Amniotic stem cell (primary cell): ENCODE measurements around the gene SEMA6B.
"Not testable (repeated sequence)": the region's sequence is repeated elsewhere in the genome, so short reads cannot be mapped to it uniquely, and the experiment has no call there.

Source experiments
- DNase-seq: peaks from one replicate; lab custom pipeline; 2025; lab: John Stamatoyannopoulos, UW

The SEMA6B gene

DNA sequence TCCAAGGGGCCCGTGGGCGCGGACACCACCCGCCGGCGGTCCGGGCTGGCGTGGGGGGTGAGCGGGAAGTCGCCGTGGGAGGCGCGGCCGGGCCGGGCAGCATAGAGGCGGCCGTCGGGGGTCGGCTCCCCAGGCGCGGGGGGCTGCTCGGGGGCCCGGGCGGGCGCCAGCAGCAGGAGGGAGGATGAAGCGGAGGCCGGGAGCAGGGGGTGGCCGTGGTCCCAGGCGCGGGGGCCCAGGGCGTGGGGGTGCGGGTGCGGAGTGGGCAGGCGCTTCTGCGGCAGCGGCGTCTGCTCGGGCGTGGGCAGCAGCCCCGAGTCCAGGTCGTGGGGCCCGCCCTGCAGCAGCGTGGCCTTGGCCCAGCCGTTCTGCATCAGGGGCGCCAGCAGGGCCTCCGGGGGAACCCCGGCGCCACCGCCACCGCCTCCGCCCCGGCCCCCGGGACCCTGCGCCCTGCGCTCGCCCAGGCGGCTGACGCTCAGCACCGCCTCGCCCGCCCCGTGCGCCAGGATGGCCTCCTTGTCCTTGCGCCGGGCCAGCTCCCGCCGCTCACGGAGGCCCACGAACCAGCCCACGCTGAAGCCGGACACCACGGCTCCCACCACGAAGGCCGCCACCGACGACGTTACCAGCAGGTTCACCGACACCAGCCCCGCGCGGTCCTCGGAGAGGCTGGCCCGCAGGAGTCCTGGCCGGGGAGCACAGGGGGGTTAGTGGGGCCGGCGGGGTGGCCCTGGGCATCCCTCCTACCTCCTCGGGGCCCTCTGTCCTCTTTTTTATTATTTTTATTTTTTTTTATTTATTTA, 15.4 kb downstream of the SEMA6B start:
- no peak for DNase-seq

DNA sequence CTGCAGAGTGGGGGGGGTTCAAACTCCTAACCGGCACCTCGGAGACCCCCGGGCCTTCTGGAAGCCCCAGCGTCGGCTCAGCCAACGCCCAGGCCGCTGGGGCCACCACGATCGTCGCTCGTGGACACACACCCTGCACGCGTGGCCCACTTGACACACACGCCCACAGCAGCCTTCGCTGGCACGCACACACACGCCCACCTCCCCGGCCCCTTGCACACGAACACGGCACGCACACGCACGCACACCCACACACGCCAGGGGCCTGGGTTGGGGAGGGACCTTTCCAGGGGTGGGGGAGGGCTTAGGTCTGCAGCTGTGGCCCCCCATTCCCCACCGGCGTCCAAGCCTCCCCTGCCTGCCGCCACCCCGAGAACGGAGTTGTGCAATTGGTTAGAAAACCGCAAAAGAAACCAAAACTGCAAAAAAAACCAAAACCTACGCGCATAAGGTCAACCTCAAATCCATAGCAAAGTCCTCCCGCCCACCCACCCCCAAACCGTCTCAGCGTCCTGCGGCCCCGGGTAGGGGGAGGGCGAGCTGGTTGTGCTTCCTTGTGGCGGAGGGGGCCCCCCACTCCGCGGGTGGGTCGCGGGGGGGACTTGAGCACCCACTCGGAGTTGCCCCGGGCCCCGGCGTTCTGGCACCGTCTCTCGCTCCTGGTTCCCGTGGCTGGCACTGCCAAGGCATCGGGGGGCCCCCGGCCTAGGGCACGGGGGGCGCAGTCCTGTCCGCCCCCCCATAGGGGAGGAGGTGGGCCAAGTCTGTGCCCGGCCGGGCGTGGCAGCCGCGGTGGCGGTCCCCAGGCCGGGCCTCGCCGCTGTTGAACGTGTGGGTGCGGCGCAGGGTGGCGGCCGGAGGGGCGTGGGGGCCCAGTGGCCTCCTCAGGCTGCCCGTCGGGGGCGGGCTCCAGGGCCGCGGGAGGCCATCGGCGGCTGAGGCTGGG, 16.3 kb downstream of the SEMA6B start:
- DNase-seq = no peak

DNA sequence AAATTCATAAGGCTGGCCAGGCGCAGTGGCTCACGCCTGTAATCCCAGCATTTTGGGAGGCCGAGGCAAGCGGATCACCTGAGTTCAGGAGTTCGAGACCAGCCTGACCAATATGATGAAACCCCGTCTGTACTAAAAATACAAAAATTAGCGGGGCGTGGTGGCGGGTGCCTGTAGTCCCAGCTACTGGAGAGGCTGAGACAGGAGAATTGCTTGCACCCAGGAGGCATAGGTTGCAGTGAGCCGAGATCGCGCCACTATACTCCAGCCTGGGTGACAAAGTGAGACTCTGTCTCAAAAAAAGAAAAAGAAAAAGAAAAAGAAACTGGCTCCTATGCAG, 17.7 kb downstream of the SEMA6B start:
- DNase-seq = not testable (repeated sequence)

- DNase-seq = no peak
Observed at GRCh38 chr19:4541114-4541805, 18.2 kb downstream of the SEMA6B start.

GRCh38 chr19:4539693-4540581, 19.5 kb downstream of the SEMA6B start, which contains the start of gene LRG1:
TSS of gene LRG1 (minus strand) at chr19:4540036. CDS start at chr19:4540013, 23 bp downstream.
- no peak for DNase-seq

DNA sequence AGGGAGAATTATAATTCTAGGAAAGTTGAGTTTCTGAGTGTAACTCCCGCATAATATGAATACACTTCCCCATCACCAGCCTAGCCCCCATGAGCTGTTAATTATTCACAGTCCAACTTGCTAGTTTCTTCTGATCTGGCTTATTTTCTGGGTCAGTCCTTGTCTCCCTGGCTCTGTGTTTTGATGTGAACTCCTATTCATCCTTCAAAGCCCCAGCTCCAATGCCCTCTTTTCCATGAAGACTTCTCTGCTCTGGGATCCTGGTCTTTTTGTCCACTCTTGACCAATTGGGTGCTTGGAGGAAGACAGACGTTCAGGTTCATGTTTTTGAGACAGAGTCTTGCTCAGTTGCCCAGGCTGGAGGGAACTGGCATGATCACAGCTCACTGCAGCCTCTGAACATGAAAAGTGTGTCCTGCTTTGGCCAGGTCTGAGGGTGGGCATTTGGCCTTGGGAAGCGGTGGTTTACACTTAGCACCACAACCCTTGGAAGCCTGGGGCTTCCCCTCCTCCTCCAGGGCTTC, 20.3 kb downstream of the SEMA6B start:
- DNase-seq = no peak

DNA sequence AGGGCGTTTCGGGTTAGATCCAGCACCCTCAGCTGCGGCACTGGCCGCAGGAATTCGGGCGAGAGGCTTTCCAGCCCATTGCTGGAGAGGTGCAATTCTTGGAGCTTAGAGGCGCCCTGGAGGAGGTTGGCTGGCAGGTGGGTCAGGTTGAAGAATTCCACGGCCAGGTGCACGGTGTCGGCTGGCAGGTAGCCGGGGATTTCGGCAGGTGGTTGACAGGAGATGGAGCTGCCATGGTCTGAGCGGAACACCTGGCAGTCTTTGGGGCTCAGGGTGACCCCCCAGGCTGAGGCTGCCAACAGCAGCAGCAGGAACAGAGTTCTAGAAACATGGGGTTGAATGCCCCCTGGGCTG, 20.9 kb downstream of the SEMA6B start:
- DNase-seq = no peak

DNA sequence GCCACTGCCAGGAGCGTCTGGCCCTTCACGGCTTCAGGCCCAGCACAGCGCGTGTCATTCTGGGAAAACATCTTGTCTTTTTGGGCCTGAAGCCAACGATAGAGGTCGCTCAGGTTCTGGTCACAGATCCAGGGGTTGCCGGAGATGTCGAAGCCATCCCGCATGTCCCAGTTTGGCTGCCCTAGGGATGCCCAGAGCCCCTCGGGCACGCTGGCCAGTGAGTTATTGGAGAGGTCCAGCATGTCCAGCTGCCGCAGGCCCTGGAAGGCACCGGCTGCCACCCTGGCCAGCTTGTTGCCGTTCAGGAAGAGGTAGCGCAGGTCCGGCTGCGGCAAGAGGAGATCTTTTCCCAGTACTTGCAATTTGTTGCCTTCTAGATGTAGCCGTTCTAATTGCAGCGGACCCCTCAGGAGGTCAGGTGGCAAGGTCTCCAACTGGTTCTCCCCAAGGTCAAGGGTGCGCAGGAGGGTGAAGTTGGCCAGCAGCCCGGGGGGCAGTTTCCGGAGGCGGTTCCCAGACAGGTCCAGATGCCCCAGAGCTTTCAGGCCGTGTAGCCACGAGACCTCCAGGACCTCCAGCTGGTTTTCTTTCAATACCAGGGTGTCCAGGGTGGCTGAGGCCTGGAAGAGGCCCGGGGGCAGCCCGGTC, 21.4 kb downstream of the SEMA6B start:
- DNase-seq = no peak

GRCh38 chr19:4536798-4537197, 22.7 kb downstream of the SEMA6B start:
- no peak for DNase-seq

- DNase-seq = no peak
Observed at GRCh38 chr19:4534836-4535658, 24.4 kb downstream of the SEMA6B start, which contains the start of gene PLIN5. TSS of gene PLIN5 (minus strand) at chr19:4535224. CDS start at chr19:4534074, 1,150 bp downstream.

DNA sequence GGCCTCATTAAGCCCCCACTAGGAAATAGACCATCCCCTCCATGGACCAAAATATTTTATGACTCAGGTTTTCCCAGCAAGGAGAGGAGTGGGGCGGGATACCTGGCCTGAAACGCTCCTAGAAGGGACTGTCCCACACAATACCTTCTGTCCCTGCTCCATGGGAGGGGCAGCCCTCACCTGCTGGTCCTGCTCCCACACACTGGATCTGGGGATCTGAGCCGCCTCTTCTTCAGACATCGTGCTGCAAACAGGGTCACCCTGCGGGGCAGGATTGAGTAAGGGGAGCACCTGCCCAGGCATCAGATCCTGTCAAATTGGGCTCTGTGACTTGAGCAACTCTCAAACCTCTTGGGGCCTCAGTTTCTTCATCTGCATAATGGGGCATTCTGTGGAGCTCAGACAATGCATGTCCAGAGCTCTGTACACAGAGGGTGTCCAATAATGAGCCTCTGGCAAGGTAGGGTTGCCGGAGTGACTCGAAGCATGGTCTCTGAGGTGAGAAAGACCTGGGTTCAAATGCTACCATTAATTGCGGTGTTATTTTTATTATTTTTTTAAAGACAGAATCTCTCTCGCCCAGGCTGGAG, 25.6 kb downstream of the SEMA6B start:
- no peak for DNase-seq

GRCh38 chr19:4533334-4533733, 26.1 kb downstream of the SEMA6B start:
- no peak for DNase-seq

DNA sequence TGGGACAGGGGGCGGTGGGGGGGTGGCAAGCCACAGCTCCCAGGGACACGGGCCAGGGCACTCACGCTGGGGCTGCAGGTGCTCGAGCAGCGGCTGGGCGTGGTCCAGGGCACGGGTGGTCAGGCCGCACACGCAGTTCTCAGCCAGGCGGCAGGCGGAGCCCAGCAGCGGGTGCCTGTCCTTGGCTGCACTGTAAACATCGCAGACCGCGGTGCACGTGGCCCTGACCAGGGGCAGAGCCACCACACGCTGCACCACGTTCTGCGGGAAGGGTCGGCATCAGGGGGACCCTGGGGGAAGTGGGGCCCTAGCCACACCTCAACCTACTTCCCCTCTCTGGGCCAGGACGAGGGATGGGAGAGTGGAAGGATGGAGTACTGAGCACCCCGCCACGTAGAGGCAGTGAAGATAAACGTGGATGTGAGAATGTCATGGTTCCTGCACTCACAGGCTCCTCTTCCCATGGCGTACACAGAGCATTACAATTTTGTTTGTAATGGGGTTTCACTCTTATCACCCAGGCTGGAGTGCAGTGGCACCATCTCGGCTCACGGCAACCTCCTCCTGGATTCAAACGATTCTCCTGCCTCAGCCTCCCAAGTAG, 27.8 kb downstream of the SEMA6B start:
- DNase-seq = no peak

GRCh38 chr19:4529924-4530522, 29.5 kb downstream of the SEMA6B start:
- no peak for DNase-seq

DNA sequence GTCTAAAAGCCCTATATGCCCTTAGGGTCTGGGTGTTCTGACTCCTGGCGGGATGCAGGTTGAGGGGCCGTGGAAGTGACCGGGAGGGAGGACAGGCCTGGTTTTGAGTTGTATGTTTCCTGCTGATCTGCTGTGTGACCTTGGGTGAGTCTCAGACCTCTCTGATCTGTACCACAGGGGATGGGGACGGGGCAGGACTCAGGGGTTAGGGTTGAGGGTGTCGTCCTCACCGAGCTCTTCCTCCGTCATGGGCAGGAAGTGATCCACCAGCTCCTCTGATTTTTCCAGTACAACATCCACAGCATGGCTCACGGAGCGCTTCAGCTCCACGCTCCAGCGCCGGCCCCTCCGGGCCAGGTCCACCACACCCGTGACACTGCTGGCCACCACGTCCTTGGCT, 30.6 kb downstream of the SEMA6B start:
- DNase-seq = no peak

DNA sequence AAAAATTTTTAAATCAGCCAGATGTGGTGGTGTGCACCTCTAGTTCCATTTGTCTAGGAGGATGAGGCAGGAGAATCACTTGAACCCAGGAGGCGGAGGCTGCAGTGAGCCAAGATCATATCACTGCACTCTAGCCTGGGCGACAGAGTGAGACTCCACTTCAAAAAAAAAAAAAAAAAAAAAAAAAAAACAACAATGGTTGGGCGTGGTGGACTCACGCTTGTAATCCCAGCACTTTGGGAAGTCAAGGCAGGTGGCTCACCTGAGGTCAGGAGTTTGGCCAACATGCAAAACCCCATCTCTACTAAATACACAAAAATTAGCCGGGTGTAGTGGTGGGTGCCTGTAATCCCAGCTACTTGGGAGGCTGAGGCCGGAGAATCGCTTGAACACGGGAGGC, 32.1 kb downstream of the SEMA6B start:
- not testable (repeated sequence) for DNase-seq

GRCh38 chr19:4525563-4526002, 33.9 kb downstream of the SEMA6B start:
- no peak for DNase-seq

DNA sequence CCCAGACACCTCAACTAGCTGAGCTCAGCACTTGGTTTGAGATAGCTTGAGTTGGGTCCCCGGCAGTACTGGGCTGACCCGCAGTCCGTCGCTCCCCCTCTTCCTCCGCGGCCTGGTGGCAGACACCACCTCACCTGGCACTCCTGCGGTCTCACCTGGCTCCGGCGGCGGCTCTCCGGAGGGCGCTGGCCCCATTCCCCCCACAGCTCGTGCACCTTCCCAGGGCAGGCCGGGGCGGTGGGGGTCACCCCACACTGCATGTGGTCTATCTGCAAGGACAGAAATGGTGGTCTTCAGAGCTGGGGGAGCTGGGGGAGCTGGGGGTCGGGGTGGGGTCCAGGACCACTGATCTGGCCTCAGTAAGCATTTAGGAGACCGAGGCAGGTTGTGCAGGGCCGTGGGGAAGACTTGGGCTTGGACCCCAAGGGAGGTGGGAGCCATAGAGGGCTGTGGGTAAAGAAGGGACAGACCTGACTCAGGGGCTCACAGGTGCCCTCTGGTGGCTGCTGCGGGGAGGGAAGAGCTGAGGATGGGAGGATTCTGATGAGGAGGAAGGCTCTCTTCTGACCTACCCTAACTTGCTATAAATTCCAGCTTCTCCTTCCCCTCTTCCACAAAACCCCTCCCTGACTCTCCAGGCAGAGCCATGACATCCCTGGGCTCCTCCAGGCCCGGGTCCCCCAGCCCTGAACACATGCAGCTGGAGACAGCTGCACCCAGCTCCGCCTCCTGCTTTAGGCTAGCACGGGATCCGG, 34.5 kb downstream of the SEMA6B start:
- no peak for DNase-seq
